GM12878 (cell line): ENCODE data around the gene MYO7A. TPM values are rescaled to one million over a fixed set of nuclear protein-coding genes. Genes with fewer than 3 reads are reported as not detected.

Experiments used
- ATAC-seq: fragments of 200-7000 bp; cut with Tn5 transposase; 3 replicates; pipeline ENCODE4 v1.9.1; 2020; ENCODE audit warnings: mild to moderate bottlenecking, moderate library complexity
- BruUV-seq: library from RNA; stranded (reverse); fragments of 400-500 nt; replicated peaks from 2 replicates; lab custom pipeline; 2021; lab: Mats Ljungman, UMichigan
- CTCF ChIA-PET: fragments of 300-600 bp; sonication (Branson Sonifier 250); formaldehyde crosslinking; extraction: SDS; loops from one replicate; lab custom pipeline; 2021; ENCODE audit warnings: inconsistent platforms; lab: Yijun Ruan, JAX
- POLR2A ChIA-PET: fragments of 350-600 bp; formaldehyde crosslinking; extraction: SDS; loops from one replicate; lab custom pipeline; 2021; ENCODE audit warnings: inconsistent platforms; lab: Charles Lee
- RAD21 ChIA-PET: fragments of 300-600 bp; sonication (Branson Sonifier 250); formaldehyde crosslinking; loops from one replicate; lab custom pipeline; 2023; ENCODE audit warnings: antibody characterized with exemption; ENCODE audit not compliant: unreplicated experiment; lab: Charles Lee
- SMC1A ChIA-PET: fragments of 300-600 bp; sonication (Branson Sonifier 250); formaldehyde crosslinking; loops from one replicate; lab custom pipeline; 2023; ENCODE audit not compliant: unreplicated experiment, uncharacterized antibody; lab: Charles Lee
- DNase-seq: peaks from one replicate; pipeline ENCODE4 v3.0.0-alpha.2; 2011; ENCODE audit warnings: low read depth, low spot score
- FAIRE-seq: peaks from 3 replicates; lab custom pipeline; 2011; peaks lifted over from hg19 to GRCh38; lab: Jason Lieb, UNC
- H2AFZ ChIP-seq: 2 replicates; pipeline ENCODE4 v1.6.0; 2011; ENCODE audit warnings: low read depth, low read length, control low read depth; ENCODE audit not compliant: control insufficient read depth
- H3K27ac ChIP-seq: 2 replicates; pipeline ENCODE4 v1.5.1; 2011; ENCODE audit warnings: control low read depth; ENCODE audit not compliant: control insufficient read depth, insufficient read depth
- H3K27me3 ChIP-seq, 2 experiments: replicated peaks in 1 of 2; 2 replicates each; pipeline versions ENCODE4 v1.6.0 to v1.6.1; 2011; ENCODE audit warnings: low read length in 1 of 2; ENCODE audit not compliant: control insufficient read depth in 2 of 2, insufficient read depth in 2 of 2
- H3K36me3 ChIP-seq, 2 experiments: 2 replicates each; pipeline ENCODE4 v1.5.1; 2011; ENCODE audit warnings: low read length in 1 of 2; ENCODE audit not compliant: control insufficient read depth in 2 of 2, insufficient read depth in 2 of 2
- H3K4me1 ChIP-seq: 2 replicates; pipeline ENCODE4 v1.6.1; 2011; ENCODE audit warnings: mild to moderate bottlenecking, low read length, moderate library complexity, mixed read lengths; ENCODE audit not compliant: control insufficient read depth, insufficient read depth
- H3K4me2 ChIP-seq: 2 replicates; pipeline ENCODE4 v1.6.0; 2011; ENCODE audit warnings: control low read depth; ENCODE audit not compliant: control insufficient read depth, insufficient read depth
- H3K4me3 ChIP-seq: fragments of 200-600 bp; sonication (generic); 2 replicates; pipeline ENCODE4 v1.5.1; 2016
- H3K79me2 ChIP-seq: 2 replicates; pipeline ENCODE4 v1.6.0; 2011; ENCODE audit warnings: low read length; ENCODE audit not compliant: control insufficient read depth, insufficient read depth
- H3K9ac ChIP-seq: 2 replicates; pipeline ENCODE4 v1.8.0; 2011; ENCODE audit warnings: low read length, control low read depth, mixed read lengths; ENCODE audit not compliant: control insufficient read depth, insufficient read depth
- H3K9me3 ChIP-seq: replicated peaks from 3 replicates; pipeline ENCODE4 v1.5.1; 2011; ENCODE audit warnings: mild to moderate bottlenecking, low read length; ENCODE audit not compliant: control insufficient read depth, insufficient read depth
- H4K20me1 ChIP-seq: 2 replicates; pipeline ENCODE4 v1.6.0; 2011; ENCODE audit not compliant: control insufficient read depth, insufficient read depth
- ASH2L ChIP-seq: fragments of 300-600, 200-600 bp; sonication (generic); IDR thresholded peaks from 2 replicates; pipeline ENCODE4 v1.6.1; 2017; ENCODE audit warnings: low read depth, mild to moderate bottlenecking, borderline replicate concordance
- CBX5 ChIP-seq: sonication (generic); IDR thresholded peaks from 2 replicates; pipeline ENCODE4 v1.6.1; 2016; ENCODE audit warnings: low read depth, moderate library complexity, mild to moderate bottlenecking, inconsistent platforms
- CHD1 ChIP-seq: IDR thresholded peaks from 2 replicates; pipeline ENCODE4 v1.6.1; 2012; ENCODE audit warnings: low read depth, low read length, improper control_type of control experiment
- EP300 ChIP-seq, 2 experiments: fragments of 150-350 bp in 1 of 2; IDR thresholded peaks; 2 replicates each; pipeline ENCODE4 v1.6.1; 2011 to 2012; ENCODE audit warnings: low read depth in 2 of 2, low read length in 2 of 2, borderline replicate concordance in 1 of 2, improper control_type of control experiment in 1 of 2, inconsistent platforms in 1 of 2; ENCODE audit not compliant: control insufficient read depth in 1 of 2
- PBX3 ChIP-seq: IDR thresholded peaks from 2 replicates; pipeline ENCODE4 v1.6.1; 2011; ENCODE audit warnings: mild to moderate bottlenecking, low read depth, low read length, moderate library complexity; ENCODE audit not compliant: insufficient replicate concordance
- SREBF1 ChIP-seq: IDR thresholded peaks from 2 replicates; pipeline ENCODE4 v1.6.1; 2012; ENCODE audit warnings: mild to moderate bottlenecking, low read length
- SUZ12 ChIP-seq: fragments of 200-600 bp; sonication (generic); IDR thresholded peaks from one replicate; pipeline ENCODE4 v1.6.1; 2018; ENCODE audit warnings: antibody characterized with exemption, mild to moderate bottlenecking; ENCODE audit not compliant: unreplicated experiment
- USF1 ChIP-seq: IDR thresholded peaks from 2 replicates; pipeline ENCODE4 v1.6.1; 2011; ENCODE audit warnings: borderline replicate concordance, low read depth, mild to moderate bottlenecking, moderate library complexity, mixed read lengths, low read length; ENCODE audit not compliant: insufficient read depth; ENCODE audit errors: extremely low read length
- ZNF592 ChIP-seq: fragments of 450-650 bp; IDR thresholded peaks from 2 replicates; pipeline ENCODE4 v1.6.1; 2017; ENCODE audit warnings: mild to moderate bottlenecking, moderate library complexity
- ZNF687 ChIP-seq: fragments of 450-650 bp; IDR thresholded peaks from 2 replicates; pipeline ENCODE4 v1.6.1; 2017; ENCODE audit warnings: mild to moderate bottlenecking, moderate library complexity
- WGBS: methylation state at CpG from one replicate; pipeline ENCODE4 v1.1.6; 2016; ENCODE audit warnings: low lambda C conversion rate; ENCODE audit not compliant: insufficient replicate concordance, insufficient coverage; ENCODE audit errors: missing lambda C conversion rate; 5-methylcytosine and 5-hydroxymethylcytosine counted together
- in situ Hi-C: fragments of 300-500 bp; cut with MboI; formaldehyde crosslinking; loops from 9 replicates; pipeline ENCODE4 v1.14.3; 2018; ENCODE audit warnings: mixed read lengths
- intact Hi-C: fragments of 100-400 bp; cut with micrococcal nuclease; formaldehyde crosslinking; loops from one replicate; pipeline ENCODE4 v1.14.2; 2022; ENCODE audit not compliant: unreplicated experiment
- polyA plus RNA-seq, 11 experiments: library from polyadenylated mRNA; depleted of rRNA in 4 of 11; unstranded in 6 of 11; stranded (reverse) in 5 of 11; fragments of >200 nt; fragmentation: Nextera tagmentation in 4 of 11; fragmentation: Illumina TruSeq in 1 of 11; extraction: Ambion mirVana in 4 of 11; extraction: Trizol in 1 of 11; gene quantifications; 1 replicate in 1 of 11; 2 replicates in 10 of 11; pipeline versions ENCODE4 v1.2.1 to v1.2.3, GENCODE V29; 2011 to 2016; ENCODE audit warnings: inconsistent platforms in 2 of 11, missing spikeins in 2 of 11, low read depth in 1 of 11
- total RNA-seq, 4 experiments: library from RNA; depleted of rRNA in 3 of 4; stranded (reverse); fragments of >200 nt in 3 of 4; fragmentation: Illumina TruSeq in 1 of 4; extraction: Trizol in 1 of 4; gene quantifications; 2 replicates each; pipeline versions ENCODE4 v1.2.1 to v1.2.3, GENCODE V29; 2013 to 2021

Gene MYO7A
- total and polyA plus RNA-seq, 10 of the 15 experiments (the other 5 are each of a cell fraction or from before 2014, with no cell fraction given), result 0.01 to 0.21 (median 0.04) TPM; not detected in 6

- Histone ChIP-seq H3K79me2 (no peaks in the 10 kb centered on the region), H3K4me2 (no peak overlapping the region), H2AFZ (no peak overlapping the region), H3K27me3 (no peaks in the 10 kb centered on the region), H3K9ac (no peak overlapping the region), H3K9me3 (no peaks in the 10 kb centered on the region), H4K20me1 (no peaks in the 10 kb centered on the region), H3K36me3 (no peaks in the 10 kb centered on the region), H3K4me1 (no peaks in the 10 kb centered on the region)
- no TSS peak for BruUV-seq
- ChIA-PET POLR2A (no interaction called here), CTCF (interaction anchor here (1.1 to 1.7 kb wide), 2 partner anchors 30 to 49 kb away, joined by 3 to 5 read pairs; no protein-coding TSS in a partner anchor)
- FAIRE-seq (no peak), ATAC-seq (no peak), DNase-seq (no peak)
- in situ Hi-C loops, result no loop called here
- TF ChIP-seq SREBF1, result no peak
- TF ChIP-seq CBX5, result no peak
- TF ChIP-seq ZNF687, result no peak
- TF ChIP-seq EP300 (IDR thresholded peaks at IDR 0.05; ENCODE audit: borderline replicate concordance in 1 of 2, control insufficient read depth in 1 of 2, low read depth in 2 of 2, low read length in 2 of 2), result no peak
- no peak for TF ChIP-seq USF1
- TF ChIP-seq CHD1, result no peak
- no peak for TF ChIP-seq ASH2L
- TF ChIP-seq SUZ12, result no peak
- no peak for TF ChIP-seq ZNF592
- TF ChIP-seq PBX3, result no peak
- TF ChIP-seq, all 136 proteins: peak for 0
- Histone ChIP-seq H3K27ac (no peak overlapping the region), H3K4me3 (no peak overlapping the region)
- intact Hi-C loops, result no loop called here
- RAD21 ChIA-PET, result no interaction called here
- SMC1A ChIA-PET, result no interaction called here
- 41% methylated on average over 6 of the region's 8 CpGs for WGBS
Observed at GRCh38 chr11:77096591-77097019, 31.4 kb upstream of the MYO7A start.
